Measurements from ENCODE around the gene ELOA. TPM values are rescaled to one million over a fixed set of nuclear protein-coding genes. Genes with fewer than 3 reads are reported as not detected.

ELOA gene
- total and polyA plus RNA-seq, 2 of the 13 experiments (the other 11 are each of a cell fraction or from before 2014, with no cell fraction given) = 14.2 to 28.5 TPM

- TF ChIP-seq, protein P1, sequence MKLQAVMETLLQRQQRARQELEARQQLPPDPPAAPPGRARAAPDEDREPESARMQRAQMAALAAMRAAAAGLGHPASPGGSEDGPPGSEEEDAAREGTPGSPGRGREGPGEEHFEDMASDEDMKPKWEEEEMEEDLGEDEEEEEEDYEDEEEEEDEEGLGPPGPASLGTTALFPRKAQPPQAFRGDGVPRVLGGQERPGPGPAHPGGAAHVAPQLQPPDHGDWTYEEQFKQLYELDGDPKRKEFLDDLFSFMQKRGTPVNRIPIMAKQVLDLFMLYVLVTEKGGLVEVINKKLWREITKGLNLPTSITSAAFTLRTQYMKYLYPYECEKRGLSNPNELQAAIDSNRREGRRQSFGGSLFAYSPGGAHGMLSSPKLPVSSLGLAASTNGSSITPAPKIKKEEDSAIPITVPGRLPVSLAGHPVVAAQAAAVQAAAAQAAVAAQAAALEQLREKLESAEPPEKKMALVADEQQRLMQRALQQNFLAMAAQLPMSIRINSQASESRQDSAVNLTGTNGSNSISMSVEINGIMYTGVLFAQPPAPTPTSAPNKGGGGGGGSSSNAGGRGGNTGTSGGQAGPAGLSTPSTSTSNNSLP (IDR thresholded peaks at IDR 0.05; ENCODE audit: low read depth, low read length) = no peak
- no peak for TF ChIP-seq ETS1 (CRISPR knock-in tag; IDR thresholded peaks at IDR 0.05)
- peak; percentile 95 for TF ChIP-seq TCF7 (IDR thresholded peaks at IDR 0.05; ENCODE audit: low read depth)
- TF ChIP-seq ZNF570 (CRISPR knock-in tag; IDR thresholded peaks at IDR 0.05; ENCODE audit: borderline replicate concordance) = no peak
- TF ChIP-seq MED8 (CRISPR knock-in tag; IDR thresholded peaks at IDR 0.05; ENCODE audit: insufficient replicate concordance) = no peak
- no peak for TF ChIP-seq SRSF4 (IDR thresholded peaks at IDR 0.05; ENCODE audit: low read depth, low read length, poor library complexity, severe bottlenecking)
- no peak for TF ChIP-seq HNRNPLL (IDR thresholded peaks at IDR 0.05; ENCODE audit: low read depth, low read length, poor library complexity, severe bottlenecking)
- TF ChIP-seq ZNF773 (CRISPR knock-in tag; IDR thresholded peaks at IDR 0.05; ENCODE audit: borderline replicate concordance) = no peak
- no peak; the same call in 1 of the 2 replicates for TF ChIP-seq ZKSCAN8 (CRISPR knock-in tag; IDR thresholded peaks at IDR 0.05; ENCODE audit: borderline replicate concordance)
- peak; percentile 57; the same call in 1 of the 2 replicates for TF ChIP-seq ZFY (CRISPR knock-in tag; IDR thresholded peaks at IDR 0.05)
- TF ChIP-seq ZNF530 (CRISPR knock-in tag; IDR thresholded peaks at IDR 0.05; ENCODE audit: low read depth) = no peak
- TF ChIP-seq SIN3B (IDR thresholded peaks at IDR 0.05; ENCODE audit: low read length) = 0 out of 2 replicates have a peak, but pooled peaks have one; percentile 38
- TF ChIP-seq KDM5A (IDR thresholded peaks at IDR 0.05; ENCODE audit: borderline replicate concordance, low read length) = no peak
- peak; percentile 55; the same call in 1 of the 2 replicates for TF ChIP-seq ERF (CRISPR knock-in tag; IDR thresholded peaks at IDR 0.05)
- no peak for TF ChIP-seq ZNF367 (CRISPR knock-in tag; IDR thresholded peaks at IDR 0.05; ENCODE audit: borderline replicate concordance)
- TF ChIP-seq, protein P2, sequence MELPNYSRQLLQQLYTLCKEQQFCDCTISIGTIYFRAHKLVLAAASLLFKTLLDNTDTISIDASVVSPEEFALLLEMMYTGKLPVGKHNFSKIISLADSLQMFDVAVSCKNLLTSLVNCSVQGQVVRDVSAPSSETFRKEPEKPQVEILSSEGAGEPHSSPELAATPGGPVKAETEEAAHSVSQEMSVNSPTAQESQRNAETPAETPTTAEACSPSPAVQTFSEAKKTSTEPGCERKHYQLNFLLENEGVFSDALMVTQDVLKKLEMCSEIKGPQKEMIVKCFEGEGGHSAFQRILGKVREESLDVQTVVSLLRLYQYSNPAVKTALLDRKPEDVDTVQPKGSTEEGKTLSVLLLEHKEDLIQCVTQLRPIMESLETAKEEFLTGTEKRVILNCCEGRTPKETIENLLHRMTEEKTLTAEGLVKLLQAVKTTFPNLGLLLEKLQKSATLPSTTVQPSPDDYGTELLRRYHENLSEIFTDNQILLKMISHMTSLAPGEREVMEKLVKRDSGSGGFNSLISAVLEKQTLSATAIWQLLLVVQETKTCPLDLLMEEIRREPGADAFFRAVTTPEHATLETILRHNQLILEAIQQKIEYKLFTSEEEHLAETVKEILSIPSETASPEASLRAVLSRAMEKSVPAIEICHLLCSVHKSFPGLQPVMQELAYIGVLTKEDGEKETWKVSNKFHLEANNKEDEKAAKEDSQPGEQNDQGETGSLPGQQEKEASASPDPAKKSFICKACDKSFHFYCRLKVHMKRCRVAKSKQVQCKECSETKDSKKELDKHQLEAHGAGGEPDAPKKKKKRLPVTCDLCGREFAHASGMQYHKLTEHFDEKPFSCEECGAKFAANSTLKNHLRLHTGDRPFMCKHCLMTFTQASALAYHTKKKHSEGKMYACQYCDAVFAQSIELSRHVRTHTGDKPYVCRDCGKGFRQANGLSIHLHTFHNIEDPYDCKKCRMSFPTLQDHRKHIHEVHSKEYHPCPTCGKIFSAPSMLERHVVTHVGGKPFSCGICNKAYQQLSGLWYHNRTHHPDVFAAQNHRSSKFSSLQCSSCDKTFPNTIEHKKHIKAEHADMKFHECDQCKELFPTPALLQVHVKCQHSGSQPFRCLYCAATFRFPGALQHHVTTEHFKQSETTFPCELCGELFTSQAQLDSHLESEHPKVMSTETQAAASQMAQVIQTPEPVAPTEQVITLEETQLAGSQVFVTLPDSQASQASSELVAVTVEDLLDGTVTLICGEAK (IDR thresholded peaks at IDR 0.05) = no peak
- TF ChIP-seq, protein P2 (CRISPR knock-in tag; IDR thresholded peaks at IDR 0.05) = no peak
- TF ChIP-seq SALL2 (CRISPR knock-in tag; IDR thresholded peaks at IDR 0.05) = no peak
- no peak for TF ChIP-seq RFXANK (CRISPR knock-in tag; IDR thresholded peaks at IDR 0.05)
- peak; percentile 39; the same call in 1 of the 2 replicates for TF ChIP-seq MED1 (CRISPR knock-in tag; IDR thresholded peaks at IDR 0.05)
Measured at GRCh38 chr1:23809751-23810171, 66.5 kb downstream of the ELOA start (continued).
